Omental fat pad (tissue), 4 donors: Measurements from ENCODE around the gene DLL4. TPM values are rescaled to one million over a fixed set of nuclear protein-coding genes. Genes with fewer than 3 reads are reported as not detected.
"Not testable (repeated sequence)": the region's sequence is repeated elsewhere in the genome, so short reads cannot be mapped to it uniquely, and the experiment has no call there.

Experiments
- ATAC-seq: fragments of 150-250 bp; one replicate; pipeline ENCODE4 v1.9.1; 2016; ENCODE audit warnings: mild to moderate bottlenecking, moderate library complexity; ENCODE audit not compliant: low FRiP score
- DNase-seq: peaks from one replicate; pipeline ENCODE4 v3.0.0-alpha.2; 2019; ENCODE audit warnings: low spot score
- CTCF ChIP-seq, 3 donors: fragments of 450-650 bp; IDR thresholded peaks; one replicate each; pipeline ENCODE4 v1.5.1; 2016 to 2017; ENCODE audit warnings: antibody characterized with exemption in 3 of 3, mild to moderate bottlenecking in 3 of 3, moderate library complexity in 2 of 3
- total RNA-seq, 4 donors: library from RNA; depleted of rRNA; stranded (reverse); fragments of >200 nt; gene quantifications; one replicate each; pipeline ENCODE4 v1.1.0, GENCODE V29; 2016

DLL4 gene
- total RNA-seq, 4 donors from 2014 or later: 5.8 to 27.6 (median 10.1) TPM

- no peak for ATAC-seq
- no peak for DNase-seq
- TF ChIP-seq CTCF (IDR thresholded peaks at IDR 0.05): no peak
Measured at GRCh38 chr15:40959331-40960141, 30.4 kb downstream of the DLL4 start.

- no peak for ATAC-seq
- no peak for TF ChIP-seq CTCF (IDR thresholded peaks at IDR 0.05)
- no peak for DNase-seq
Measured at GRCh38 chr15:40960151-40960885, 31.2 kb downstream of the DLL4 start.

GRCh38 chr15:40960925-40961324 is 31.8 kb downstream of the DLL4 start:
- TF ChIP-seq CTCF (IDR thresholded peaks at IDR 0.05): no peak

GRCh38 chr15:40961740-40962139 is 32.6 kb downstream of the DLL4 start:
- not testable (repeated sequence) for DNase-seq, ATAC-seq

More at GRCh38 chr15:40960925-40961324, 31.8 kb downstream of the DLL4 start:
- ATAC-seq: no peak
- no peak for DNase-seq

- not testable (repeated sequence) for DNase-seq, ATAC-seq
Measured at GRCh38 chr15:40962317-40962716, 33.2 kb downstream of the DLL4 start.

- no peak for TF ChIP-seq CTCF (IDR thresholded peaks at IDR 0.05)
- no peak for ATAC-seq
- DNase-seq: no peak
Measured at GRCh38 chr15:40963201-40963600, 34.1 kb downstream of the DLL4 start.

- ATAC-seq (no peak), DNase-seq (no peak)
- no peak for TF ChIP-seq CTCF (IDR thresholded peaks at IDR 0.05)
Measured at GRCh38 chr15:40964006-40964405, 34.9 kb downstream of the DLL4 start.

- ATAC-seq (no peak), DNase-seq (no peak)
- no peak for TF ChIP-seq CTCF (IDR thresholded peaks at IDR 0.05)
Measured at GRCh38 chr15:40964634-40965033, 35.5 kb downstream of the DLL4 start.
